ENCODE data around the gene ERC1. TPM values are rescaled to one million over a fixed set of nuclear protein-coding genes. Genes with fewer than 3 reads are reported as not detected.

Gene ERC1
- total RNA-seq, 4 donors from 2014 or later: 28.5 to 71.7 (median 38.5) TPM

DNA sequence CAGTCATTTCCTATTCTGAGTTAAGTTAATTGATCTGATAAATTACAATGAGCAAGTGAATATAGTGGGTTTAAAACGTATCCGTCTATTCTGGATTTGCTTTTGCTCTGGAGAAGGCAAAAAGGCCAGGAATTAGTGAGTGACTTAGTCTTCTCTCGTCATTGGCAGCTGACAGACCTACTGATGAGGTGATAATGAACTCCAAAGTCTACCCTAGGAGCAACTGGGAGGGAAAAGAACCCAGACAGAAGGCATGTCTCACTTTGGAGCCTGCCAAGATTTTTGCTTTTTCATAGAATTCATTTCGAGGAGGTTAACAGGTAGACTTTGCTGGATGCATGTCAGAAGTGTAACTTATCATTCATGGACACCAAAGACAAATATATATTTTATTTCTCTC, 333.1 kb downstream of the ERC1 start:
- 88% methylated on average over 4 of the region's 4 CpGs for WGBS
- no peak overlapping the region for H3K4me3 ChIP-seq

DNA sequence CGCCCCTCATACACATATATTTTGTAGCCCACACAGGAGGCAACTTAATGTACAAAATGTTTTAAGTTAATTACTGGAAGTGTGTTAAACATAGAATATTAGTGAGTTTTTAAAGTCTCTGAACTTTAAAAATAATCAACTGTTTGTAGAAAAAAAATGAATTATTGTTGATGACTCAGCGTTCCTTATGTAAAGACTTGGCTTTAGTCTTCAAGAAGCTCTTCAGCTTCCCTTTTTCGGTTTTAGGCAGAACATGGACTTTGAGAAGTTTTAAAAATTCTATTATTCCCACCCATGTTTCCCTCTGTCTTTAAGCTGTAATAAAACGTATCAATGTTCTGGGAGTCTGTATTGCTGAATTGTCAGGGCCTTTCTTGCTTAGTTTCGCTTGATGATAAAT, 333.9 kb downstream of the ERC1 start:
- H3K4me3 ChIP-seq: no peak overlapping the region
- WGBS: 84% methylated on average over 5 of the region's 5 CpGs
- H3K27ac ChIP-seq: no peak overlapping the region
- TF ChIP-seq POLR2A (IDR thresholded peaks at IDR 0.05) (no peak), POLR2AphosphoS5 (IDR thresholded peaks at IDR 0.05) (no peak), CTCF (IDR thresholded peaks at IDR 0.05) (no peak), EP300 (IDR thresholded peaks at IDR 0.05) (no peak)
- no peaks in the 10 kb centered on the region for H3K27me3 ChIP-seq
- H3K9me3 ChIP-seq: no peaks in the 10 kb centered on the region
- H3K4me1 ChIP-seq: no peaks in the 10 kb centered on the region
- no peaks in the 10 kb centered on the region for H3K36me3 ChIP-seq
- no peak for DNase-seq (ENCODE audit: low spot score in 2 of 2)

More for the DNA sequence above, 333.1 kb downstream of the ERC1 start:
- H3K27ac ChIP-seq: no peak overlapping the region
- no peaks in the 10 kb centered on the region for H3K27me3 ChIP-seq
- no peaks in the 10 kb centered on the region for H3K9me3 ChIP-seq
- H3K36me3 ChIP-seq: no peaks in the 10 kb centered on the region
- no peak for DNase-seq (ENCODE audit: low spot score in 2 of 2)
- TF ChIP-seq POLR2A (IDR thresholded peaks at IDR 0.05) (no peak), POLR2AphosphoS5 (IDR thresholded peaks at IDR 0.05) (no peak), CTCF (IDR thresholded peaks at IDR 0.05) (no peak), EP300 (IDR thresholded peaks at IDR 0.05) (no peak)
- peaks cover 6% of the 10 kb centered on the region for H3K4me1 ChIP-seq

- Histone ChIP-seq H3K4me1 (no peaks in the 10 kb centered on the region), H3K4me3 (no peak overlapping the region), H3K9me3 (no peaks in the 10 kb centered on the region), H3K27me3 (no peaks in the 10 kb centered on the region), H3K27ac (no peak overlapping the region), H3K36me3 (no peaks in the 10 kb centered on the region)
- TF ChIP-seq CTCF (IDR thresholded peaks at IDR 0.05): no peak
- no peak for TF ChIP-seq POLR2AphosphoS5 (IDR thresholded peaks at IDR 0.05)
- TF ChIP-seq POLR2A (IDR thresholded peaks at IDR 0.05): no peak
- no peak for DNase-seq (ENCODE audit: low spot score in 2 of 2)
- WGBS: 85% methylated on average over 1 of the region's 1 CpG
Observed at GRCh38 chr12:1325666-1326065, 334.6 kb downstream of the ERC1 start.

- TF ChIP-seq EP300 (IDR thresholded peaks at IDR 0.05): no peak
- Histone ChIP-seq H3K27me3 (no peaks in the 10 kb centered on the region), H3K36me3 (no peaks in the 10 kb centered on the region), H3K27ac (no peak overlapping the region), H3K9me3 (no peaks in the 10 kb centered on the region), H3K4me3 (no peak overlapping the region), H3K4me1 (no peaks in the 10 kb centered on the region)
- no peak for DNase-seq (ENCODE audit: low spot score in 2 of 2)
- 93% methylated on average over 2 of the region's 2 CpGs for WGBS
Observed at GRCh38 chr12:1326258-1326657, 335.2 kb downstream of the ERC1 start.

- WGBS: 79% methylated on average over 8 of the region's 8 CpGs
- no peak for DNase-seq (ENCODE audit: low spot score in 2 of 2)
- no peak for TF ChIP-seq POLR2AphosphoS5 (IDR thresholded peaks at IDR 0.05)
- TF ChIP-seq EP300 (IDR thresholded peaks at IDR 0.05): no peak
- TF ChIP-seq CTCF (IDR thresholded peaks at IDR 0.05): no peak
- TF ChIP-seq POLR2A (IDR thresholded peaks at IDR 0.05): no peak
Observed at GRCh38 chr12:1328391-1328790, 337.4 kb downstream of the ERC1 start.

GRCh38 chr12:1329784-1330476, 338.9 kb downstream of the ERC1 start:
- Histone ChIP-seq H3K4me3 (no peak overlapping the region), H3K27me3 (no peaks in the 10 kb centered on the region), H3K27ac (no peak overlapping the region), H3K9me3 (no peaks in the 10 kb centered on the region), H3K36me3 (no peaks in the 10 kb centered on the region), H3K4me1 (peaks cover 4% of the 10 kb centered on the region)
- 94% methylated on average over 2 of the region's 2 CpGs for whole genome bisulfite sequencing
- no peak for DNase-seq (ENCODE audit: low spot score in 2 of 2)
- TF ChIP-seq EP300 (IDR thresholded peaks at IDR 0.05): no peak
- TF ChIP-seq POLR2AphosphoS5 (IDR thresholded peaks at IDR 0.05): no peak
- TF ChIP-seq POLR2A (IDR thresholded peaks at IDR 0.05): no peak
- no peak for TF ChIP-seq CTCF (IDR thresholded peaks at IDR 0.05)

More at GRCh38 chr12:1328391-1328790, 337.4 kb downstream of the ERC1 start:
- Histone ChIP-seq H3K9me3 (no peaks in the 10 kb centered on the region), H3K36me3 (no peaks in the 10 kb centered on the region), H3K4me3 (no peak overlapping the region), H3K4me1 (peaks cover 4% of the 10 kb centered on the region), H3K27ac (no peak overlapping the region), H3K27me3 (no peaks in the 10 kb centered on the region)

All from suprapubic skin (tissue), 4 donors.